Activated CD4-positive, alpha-beta T cell treated with anti-CD3 and anti-CD28 coated beads for 4 hours (primary cell): ENCODE measurements around the gene GLDN.
"Not testable (repeated sequence)": the region's sequence is repeated elsewhere in the genome, so short reads cannot be mapped to it uniquely, and the experiment has no call there.

Source experiments
- DNase-seq, 2 donors: peaks; one replicate each; pipeline ENCODE4 v3.0.0-alpha.2; 2020

Gene GLDN

DNA sequence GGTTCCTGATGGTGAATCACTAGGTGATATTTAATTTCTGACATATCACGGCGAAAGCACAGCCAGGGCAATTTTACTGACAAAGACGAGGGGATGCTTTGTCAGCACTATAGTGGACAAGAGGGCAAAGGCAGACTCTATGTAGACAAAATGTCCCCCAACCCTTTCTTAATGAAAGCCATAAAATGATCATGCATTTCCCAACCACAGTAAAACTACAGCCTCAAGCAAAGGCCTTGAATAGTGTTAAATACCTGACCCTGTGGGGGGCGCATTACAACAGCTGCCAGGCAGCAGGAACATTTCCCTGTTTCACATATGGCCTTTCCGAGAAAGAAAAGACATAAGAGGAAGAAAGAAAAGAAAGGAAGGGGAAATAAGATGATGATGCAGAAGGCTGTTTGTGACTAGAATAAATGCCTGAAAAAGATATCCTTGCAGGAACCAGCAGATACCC is 49.5 kb downstream of the GLDN start:
- DNase-seq: no peak

DNA sequence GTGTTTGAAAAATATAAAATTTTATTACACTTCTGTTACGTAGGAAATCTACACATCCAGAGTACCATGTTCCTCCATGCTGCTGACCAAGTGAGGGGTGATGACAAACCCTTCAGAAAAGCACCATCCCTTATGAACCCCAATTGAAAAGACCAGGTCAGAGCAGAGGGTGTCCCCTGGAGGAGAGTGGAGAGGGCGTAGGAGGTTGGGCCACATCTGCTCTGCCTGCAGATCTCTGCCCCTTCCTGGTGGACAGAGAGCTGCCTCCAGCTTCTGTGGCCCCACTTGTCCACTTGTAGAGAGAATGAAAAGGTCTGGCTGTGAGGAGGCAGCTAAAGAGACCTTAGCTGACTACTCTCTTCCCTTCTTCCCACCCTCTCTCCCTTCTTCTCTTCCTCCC is 55.5 kb downstream of the GLDN start:
- no peak for DNase-seq

DNA sequence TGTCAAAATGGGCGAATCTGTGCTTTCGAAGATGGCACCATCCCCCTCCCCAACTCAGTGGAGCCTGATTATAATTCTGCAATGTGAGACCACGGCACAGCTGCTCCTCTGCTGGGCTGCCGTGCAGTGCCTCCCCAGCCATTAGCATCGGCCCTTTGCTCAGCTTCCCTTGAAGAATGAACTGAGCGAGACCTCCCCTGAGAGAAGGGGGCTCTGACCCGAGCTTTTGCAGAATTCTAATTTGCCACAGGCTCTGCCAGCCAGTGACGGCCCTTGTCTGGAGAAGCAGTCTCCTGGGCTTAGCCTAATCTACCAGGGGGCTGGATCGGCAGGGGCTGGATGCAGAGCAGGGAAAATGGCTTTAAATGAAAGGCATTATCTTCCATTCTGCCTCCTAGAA is 57.2 kb downstream of the GLDN start:
- DNase-seq: no peak

DNA sequence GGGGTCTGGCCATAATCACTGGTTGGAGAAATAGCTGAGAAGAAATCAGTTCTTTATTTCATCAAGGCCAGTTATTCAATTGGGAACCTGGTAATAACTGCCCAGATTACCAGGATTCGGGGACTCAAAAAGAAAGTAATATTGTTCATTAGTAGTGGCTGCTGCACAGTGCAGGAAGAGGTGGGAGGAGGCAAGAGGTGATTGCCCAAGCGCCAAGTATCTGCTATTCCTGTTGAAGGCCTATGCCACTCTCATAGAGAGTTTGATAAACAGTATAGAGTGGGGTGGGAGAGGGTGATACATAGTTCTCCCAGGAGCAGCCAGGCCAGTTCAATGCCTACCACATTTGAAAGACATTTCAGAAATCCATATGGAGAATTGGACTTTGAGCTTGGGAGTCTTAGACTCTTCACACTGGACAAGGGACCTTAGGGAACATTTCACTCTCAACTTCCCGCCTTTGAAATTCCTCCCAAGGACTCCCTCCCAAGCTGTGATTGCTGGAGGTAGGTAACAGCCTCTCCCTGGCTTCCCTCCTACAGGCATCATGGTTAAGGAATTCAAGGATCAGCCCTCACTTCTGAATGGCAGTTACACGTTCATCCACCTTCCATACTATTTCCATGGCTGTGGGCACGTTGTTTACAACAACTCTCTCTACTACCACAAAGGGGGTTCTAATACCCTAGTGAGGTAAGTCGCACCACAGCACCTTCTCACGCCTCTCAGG is 59.8 kb downstream of the GLDN start:
- no peak for DNase-seq

DNA sequence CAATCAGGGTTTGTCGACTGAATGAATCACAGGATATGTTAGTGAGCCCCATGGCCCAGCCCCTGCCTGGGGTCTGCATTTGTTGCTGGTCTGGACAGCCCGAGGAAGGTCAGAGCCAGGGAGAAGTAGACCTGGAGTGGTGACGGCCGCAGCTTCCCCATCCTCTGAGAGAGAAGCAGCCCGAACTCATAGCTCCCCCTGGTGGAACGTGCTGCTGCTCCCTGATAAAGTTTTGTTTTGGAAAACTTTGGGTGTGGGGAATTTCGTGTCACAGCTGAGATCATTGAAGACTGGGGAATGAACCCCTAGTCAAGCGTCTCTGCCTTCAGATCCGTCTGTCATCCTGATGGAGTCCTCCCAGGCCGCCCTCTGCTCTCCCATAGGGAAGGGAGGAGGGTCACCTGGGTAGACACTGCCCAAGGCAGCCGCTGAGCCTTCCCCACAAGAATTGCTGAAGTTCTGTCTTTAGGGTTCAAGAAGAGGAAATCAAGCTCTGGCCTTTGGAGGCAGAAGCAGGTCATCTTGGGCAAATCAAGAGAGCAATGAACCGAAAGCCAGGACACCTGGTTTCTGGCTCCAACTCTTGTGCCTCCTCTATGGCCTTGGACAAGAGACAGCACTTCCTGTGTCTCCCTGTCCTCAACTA is 60.5 kb downstream of the GLDN start:
- no peak for DNase-seq

DNA sequence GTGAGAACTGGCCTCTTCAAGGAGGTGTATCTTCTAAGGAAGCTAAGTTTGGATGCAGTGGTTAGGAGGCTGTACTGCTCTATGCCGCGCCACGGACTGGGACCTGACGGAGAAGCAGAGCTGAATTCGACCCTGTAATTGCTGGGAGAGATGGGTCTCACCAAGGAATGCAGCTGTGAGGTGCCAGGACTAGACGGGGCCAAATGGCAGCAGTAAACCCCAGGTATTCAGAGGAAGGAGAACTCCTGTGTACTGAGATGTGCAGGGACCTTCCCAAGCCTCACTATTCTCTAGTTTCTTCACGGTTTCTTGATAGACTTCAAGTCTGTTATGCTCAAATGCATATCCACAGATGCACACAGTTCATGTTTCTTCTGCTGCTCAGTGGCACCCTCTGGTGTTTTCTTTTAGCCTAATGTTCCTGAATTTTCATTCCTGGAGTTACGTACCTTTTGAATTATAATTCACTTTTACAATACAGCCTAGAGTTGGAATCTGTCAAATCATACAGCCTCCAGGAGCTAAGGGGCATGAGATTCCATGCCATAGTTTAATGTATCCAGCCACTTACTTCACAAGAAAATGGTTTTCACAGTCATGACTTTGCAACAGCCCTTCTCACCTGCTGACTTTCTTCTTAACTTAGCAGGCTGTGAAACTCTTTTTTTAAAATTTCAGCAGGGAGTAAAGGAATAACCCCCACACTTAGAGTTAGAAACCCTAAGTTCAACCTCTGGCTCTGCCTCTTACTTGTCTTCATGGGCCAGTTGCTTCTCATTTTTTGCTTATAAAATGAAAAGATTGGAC is 61.8 kb downstream of the GLDN start:
- DNase-seq: no peak

DNA sequence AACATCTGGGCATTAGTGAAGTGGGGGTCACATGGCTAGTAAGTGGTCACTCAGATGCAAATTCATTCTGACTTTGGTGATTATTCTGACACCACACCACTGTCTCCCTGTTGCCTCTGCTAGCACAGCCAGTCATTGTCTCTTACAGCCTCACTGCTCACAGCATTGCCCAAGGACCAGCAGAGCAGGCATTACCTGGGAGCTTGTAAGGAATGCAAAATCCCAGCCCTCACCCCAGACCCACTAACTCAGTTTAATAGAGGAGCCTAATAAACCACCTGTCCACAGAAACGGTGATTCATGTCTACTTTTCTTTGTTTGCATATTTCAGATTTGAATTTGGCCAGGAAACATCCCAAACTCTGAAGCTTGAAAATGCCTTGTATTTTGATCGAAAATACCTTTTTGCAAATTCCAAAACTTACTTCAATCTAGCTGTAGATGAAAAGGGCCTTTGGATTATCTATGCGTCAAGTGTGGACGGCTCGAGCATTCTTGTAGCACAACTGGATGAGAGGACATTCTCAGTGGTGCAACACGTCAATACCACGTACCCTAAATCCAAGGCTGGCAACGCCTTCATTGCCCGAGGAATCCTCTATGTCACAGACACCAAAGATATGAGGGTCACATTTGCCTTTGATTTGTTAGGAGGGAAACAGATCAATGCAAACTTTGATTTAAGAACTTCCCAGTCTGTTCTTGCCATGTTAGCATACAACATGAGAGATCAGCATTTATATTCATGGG is 62.7 kb downstream of the GLDN start:
- DNase-seq: no peak

DNA sequence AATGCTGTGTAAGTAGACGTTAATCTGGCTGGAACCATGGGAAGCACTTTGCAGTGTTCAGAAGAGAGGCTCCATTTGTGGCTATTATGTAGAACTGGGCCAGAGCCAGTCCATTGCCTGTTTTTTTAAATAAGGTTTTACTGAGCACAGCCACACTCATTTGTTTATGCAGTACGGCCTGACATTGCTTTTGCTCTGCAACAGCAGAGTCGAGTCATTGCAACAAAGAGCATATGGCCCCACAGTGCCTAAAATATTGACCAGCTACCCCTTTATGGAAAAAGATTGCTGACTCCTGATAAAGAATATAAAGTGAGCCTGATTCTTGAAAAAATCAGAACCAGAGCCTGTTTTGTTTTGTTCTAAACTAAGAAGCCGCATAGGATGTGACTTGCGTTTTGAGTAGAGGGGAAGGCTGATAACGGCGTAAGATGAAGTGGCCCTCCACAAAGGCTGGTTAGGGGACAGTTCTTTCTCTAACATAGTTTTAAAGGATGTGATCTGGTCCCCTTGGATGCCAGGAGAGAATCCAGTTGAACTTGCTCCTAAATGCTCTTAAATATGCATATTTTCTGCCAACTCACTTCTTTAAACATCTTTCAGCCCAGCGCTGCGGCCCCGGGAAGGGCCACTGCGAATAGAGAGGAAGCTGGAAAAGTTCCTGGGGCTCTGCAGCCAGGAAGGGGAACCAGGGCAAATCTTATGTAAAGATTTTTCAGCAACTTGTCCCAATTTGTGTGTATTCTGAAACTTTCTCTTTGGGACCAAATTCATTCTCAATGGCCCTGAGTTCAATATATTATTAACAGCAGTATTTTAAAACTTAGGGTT is 64.5 kb downstream of the GLDN start:
- DNase-seq: no peak

DNA sequence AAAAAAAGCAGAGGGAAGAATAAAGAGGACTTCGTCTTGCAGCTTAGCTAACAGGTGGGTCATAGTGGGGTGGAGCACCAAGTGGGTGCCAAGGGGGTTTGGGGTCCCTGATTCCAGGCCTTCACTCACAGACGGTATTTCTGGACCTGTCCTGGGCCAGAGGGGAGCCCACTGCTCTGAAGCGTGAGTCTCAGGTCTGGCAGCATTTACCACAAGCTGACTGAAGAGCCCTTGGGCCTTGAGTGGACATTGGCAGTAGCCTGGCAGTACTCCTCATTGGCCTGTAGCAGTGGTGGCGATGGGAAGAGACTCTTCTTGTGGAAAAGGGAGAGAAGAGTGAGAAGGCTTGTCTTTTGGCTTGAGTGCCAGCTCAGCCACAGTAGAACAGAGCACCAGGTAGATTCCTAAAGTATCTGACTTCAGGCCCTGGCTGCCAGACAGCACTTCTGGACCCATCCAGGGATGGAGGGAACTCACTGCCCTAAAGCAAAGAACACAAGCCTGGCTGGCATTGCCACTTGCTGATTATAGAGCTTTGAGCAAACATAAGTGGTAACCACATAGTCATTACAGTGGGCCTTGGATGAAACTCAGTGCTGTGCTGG is 72.9 kb downstream of the GLDN start:
- no peak for DNase-seq

DNA sequence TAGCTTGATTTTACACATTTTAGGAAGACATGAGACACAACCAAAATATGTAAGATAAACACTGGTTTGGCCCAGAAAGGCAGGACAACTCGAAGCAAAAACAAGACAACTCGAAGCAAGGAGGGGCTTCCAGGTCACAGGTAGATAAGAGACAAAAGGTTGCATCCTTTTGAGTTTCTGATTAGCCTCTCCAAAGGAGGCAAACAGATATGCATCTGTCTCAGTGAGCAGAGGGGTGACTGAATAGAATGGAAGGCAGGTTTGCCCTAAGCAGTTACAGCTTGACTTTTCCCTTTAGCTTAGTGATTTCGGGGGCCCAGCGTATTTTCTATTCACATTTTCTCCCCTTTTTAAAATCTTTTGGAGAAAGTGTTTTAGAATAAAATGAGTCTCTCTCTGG is 74.7 kb downstream of the GLDN start:
- no peak for DNase-seq

DNA sequence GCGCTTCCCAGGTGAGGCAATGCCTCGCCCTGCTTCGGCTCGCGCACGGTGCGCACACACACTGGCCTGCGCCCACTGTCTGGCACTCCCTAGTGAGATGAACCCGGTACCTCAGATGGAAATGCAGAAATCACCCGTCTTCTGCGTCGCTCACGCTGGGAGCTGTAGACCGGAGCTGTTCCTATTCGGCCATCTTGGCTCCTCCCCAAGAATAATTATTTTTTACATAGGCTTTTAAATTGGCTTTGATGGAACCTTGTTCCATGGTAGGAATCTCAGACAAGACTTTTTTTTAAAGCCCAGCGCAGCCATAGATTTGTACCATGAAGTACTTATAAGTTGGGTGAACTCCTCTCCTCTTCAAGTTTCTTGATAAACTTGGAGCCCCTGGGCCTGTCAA is 81.6 kb downstream of the GLDN start:
- not testable (repeated sequence) for DNase-seq

DNA sequence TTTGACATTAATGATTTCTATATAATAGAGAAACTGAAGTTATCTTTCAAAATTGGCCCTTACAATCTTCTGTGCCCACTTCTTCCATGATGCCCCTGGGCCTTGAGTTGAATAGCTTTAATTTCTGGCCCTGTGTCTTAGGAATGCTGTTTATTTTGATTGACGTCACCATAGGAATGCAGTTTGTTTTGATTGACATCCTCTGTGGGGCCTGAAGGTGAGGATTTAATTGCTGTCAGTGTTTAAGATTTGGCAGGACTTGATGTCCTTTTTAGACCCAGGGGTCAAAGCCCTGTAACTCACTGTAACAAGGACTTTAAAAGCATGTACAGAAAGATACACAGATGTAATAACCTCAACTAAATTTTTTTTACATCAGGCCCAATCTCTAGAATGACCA is 83.3 kb downstream of the GLDN start:
- DNase-seq: no peak

DNA sequence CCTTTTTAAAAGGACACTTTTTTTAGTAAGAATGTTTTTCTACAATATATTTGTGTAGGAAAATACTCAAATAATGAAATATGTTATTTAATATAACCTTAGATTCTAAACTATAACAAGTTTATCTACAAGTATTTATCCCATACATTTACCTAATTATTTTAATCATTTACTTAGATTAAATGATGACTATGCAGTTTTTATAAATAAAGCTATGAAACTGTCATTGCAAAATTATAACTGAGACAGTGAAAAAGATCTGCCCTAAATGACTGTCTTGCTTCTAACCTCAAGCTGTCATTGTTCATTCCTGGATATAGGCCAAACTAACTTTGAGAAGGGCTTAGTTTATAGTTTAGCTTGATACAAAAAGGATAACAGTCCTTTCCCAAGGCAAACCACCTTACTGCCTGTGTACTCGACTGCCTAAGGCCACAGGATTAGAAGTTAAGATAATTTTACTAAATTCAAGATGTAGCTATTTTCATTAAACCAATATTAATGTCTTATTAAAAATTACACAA is 84.1 kb downstream of the GLDN start:
- DNase-seq: no peak

DNA sequence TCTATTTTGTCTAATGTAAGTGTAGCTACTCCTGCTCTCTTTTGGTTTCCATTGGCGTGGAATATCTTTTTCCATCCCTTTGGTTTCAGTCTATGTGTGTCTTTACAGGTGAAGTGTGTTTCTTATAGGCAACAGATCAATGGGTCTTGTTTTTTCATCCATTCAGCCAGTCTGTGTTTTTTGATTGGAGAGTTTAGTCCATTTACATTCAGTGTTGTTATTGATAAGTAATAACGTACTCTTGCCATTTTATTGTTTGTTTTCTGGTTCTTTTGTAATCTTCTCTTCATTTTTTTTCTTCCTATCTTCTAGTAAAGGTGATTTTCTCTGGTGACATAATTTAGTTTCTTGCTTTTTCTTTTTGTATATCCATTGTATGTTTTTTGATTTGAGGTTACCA is 97.1 kb downstream of the GLDN start:
- no peak for DNase-seq

DNA sequence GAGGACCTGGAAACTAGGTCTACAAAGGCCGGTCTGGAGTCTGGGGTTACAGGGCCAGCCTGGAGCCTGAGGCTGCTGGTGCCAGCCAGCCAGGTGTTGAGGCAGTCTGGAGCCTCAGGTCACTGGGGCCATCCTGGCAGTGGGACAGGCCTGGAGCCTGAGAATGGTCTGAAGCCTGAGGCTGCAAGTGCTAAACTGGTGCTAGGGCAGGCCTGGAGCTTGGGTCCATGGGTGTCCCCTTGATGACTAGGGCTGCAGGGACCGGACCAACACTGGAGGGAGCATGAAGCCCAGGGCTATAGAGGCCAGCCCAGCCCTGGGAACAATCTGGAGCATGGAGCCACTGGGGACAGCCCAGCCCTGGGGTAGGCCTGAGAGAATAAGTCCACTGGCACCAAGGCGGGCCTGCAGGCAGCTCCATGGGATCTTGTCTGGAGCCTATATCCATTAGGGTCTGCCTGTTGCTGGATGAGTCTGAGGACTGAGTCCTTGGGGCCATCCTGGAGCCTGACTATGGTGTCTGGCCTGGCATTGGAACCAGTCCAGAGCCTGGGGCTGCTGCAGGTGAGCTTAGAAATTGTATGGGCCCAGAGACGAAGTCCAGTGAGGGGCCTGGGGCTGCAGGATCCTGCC is 101.9 kb downstream of the GLDN start:
- DNase-seq: no peak

DNA sequence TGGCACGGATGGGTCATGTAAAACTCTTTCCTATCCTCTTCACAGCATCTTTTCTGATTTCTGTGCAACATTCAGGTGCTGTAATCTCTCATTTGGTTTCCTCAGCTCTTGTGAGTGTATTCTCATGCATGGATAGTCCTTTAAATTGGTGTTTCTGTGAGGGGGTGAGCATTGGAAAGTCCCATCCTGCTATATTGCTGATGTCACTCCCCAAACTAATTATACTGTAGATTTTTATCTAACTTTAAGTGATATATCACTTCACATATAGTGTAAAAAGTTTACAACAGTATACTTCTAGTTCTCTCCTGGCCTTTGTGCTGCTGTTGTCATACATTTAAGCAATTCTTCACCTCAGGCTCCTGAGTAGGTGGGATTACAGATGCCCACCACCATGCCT is 102.7 kb downstream of the GLDN start:
- DNase-seq: no peak

DNA sequence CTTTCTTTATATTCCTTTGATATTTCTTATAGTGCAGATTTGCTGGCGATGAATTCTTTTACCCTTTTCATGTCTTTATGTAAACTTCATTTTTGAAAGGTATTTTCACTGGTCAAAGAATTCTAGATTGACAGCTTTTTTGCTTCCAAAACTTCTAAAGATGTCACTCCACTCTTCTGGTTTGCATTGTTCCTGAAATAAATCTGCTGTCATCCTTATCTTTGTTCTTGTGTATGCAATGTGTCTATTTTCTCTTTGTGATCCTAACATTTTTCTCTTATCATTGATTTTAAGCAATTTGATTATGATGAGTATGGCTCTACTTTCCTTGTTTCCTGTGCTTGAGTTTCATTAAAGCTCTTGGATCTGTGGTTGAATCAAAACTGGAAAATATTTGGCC is 103.4 kb downstream of the GLDN start:
- no peak for DNase-seq

DNA sequence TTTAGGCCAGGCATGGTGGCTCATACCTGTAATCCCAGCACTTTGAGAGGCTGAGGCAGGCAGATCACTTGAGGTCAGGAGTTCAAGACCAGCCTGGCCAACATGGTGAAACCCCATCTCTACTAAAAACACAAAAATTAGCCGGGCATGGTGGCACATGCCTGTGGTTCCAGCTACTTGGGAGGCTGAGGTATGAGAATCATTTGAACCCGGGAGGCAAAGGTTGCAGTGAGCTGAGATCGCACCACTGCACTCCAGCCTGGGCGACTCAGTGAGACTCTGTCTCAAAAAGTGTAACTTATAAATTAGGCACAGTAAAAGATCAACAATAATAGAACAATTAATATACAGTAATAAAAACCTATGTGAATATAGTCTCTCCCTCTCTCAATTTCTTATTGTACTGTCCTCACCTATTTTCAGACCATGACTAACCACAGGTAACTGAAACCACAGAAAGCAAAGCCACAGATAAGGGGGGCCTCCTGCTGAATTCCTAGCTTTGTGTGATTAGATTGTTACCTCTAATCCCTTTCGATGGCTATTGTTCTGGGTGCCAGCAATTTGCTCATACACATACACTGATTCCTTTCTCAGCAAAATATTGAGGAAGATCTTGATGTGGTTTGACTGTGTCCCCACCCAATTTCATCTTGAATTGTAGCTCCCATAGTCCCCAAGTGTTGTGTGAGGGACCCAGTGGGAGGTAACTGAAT is 104.7 kb downstream of the GLDN start:
- not testable (repeated sequence) for DNase-seq

DNA sequence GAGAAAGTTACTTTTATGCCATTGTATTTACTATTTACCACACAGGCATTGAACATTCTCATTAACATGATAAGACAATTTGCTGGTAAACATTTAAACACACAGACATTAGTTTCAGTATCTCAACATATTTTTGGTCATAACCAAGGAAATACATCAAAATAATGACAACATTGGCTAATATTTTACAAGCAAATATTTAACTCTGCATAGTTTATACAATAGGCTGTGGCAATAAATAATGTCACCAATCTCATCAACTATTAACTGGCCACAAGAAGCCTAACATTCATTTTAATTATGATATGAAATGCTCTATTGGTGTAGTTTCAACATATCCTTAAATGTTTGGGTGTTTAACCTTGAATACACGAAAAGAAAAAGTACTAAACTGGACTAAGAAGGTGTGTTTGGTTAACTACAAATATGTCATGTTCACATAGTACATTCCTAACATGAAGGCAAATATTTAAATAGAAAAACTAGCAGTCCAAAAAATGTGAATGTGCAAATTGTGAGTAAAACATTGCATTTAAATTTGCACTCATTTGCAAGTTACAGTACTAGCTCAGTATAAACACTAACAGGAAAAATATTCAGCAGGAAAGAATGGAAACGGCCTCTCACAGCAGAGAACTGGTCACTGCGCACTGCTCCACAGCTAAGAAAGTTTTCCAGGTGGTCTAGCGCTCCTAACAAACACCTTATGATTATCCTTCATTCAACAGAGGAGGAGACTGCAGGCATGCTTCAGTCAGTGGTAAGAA is 106.6 kb downstream of the GLDN start:
- DNase-seq: no peak
